ENCODE measurements around the gene KDM2B.

KDM2B gene

GRCh38 chr12:121461048-121461447 lies 119.8 kb downstream of the KDM2B start:
- DNase-seq (ENCODE audit: low read depth, low spot score): no peak

- no peak for DNase-seq (ENCODE audit: low read depth, low spot score)
These were observed 124.3 kb downstream of the KDM2B start for GRCh38 chr12:121456551-121456950.

- DNase-seq (ENCODE audit: low read depth, low spot score): no peak
These were observed 124.9 kb downstream of the KDM2B start for GRCh38 chr12:121455766-121456420.

- DNase-seq (ENCODE audit: low read depth, low spot score): no peak
These were observed 125.9 kb downstream of the KDM2B start for GRCh38 chr12:121454921-121455320.

- no peak for DNase-seq (ENCODE audit: low read depth, low spot score)
These were observed 127.2 kb downstream of the KDM2B start for GRCh38 chr12:121453629-121454028.

- DNase-seq (ENCODE audit: low read depth, low spot score): no peak
These were observed 127.8 kb downstream of the KDM2B start for GRCh38 chr12:121452985-121453360.

- DNase-seq (ENCODE audit: low read depth, low spot score): no peak
These were observed 128.4 kb downstream of the KDM2B start for GRCh38 chr12:121452340-121452984.

GRCh38 chr12:121451961-121452339 lies 128.9 kb downstream of the KDM2B start:
- no peak for DNase-seq (ENCODE audit: low read depth, low spot score)

GRCh38 chr12:121448771-121449315 lies 132.0 kb downstream of the KDM2B start:
- DNase-seq (ENCODE audit: low read depth, low spot score): no peak

- DNase-seq (ENCODE audit: low read depth, low spot score): no peak
These were observed 134.1 kb downstream of the KDM2B start for GRCh38 chr12:121446750-121447149.

- DNase-seq (ENCODE audit: low read depth, low spot score): no peak
These were observed 136.0 kb downstream of the KDM2B start for GRCh38 chr12:121444842-121445202.

GRCh38 chr12:121443911-121444841 lies 136.6 kb downstream of the KDM2B start:
- no peak for DNase-seq (ENCODE audit: low read depth, low spot score)

GRCh38 chr12:121443193-121443870 lies 137.5 kb downstream of the KDM2B start:
- no peak for DNase-seq (ENCODE audit: low read depth, low spot score)

- no peak for DNase-seq (ENCODE audit: low read depth, low spot score)
These were observed 138.5 kb downstream of the KDM2B start for GRCh38 chr12:121442028-121442948.

GRCh38 chr12:121441555-121441954 lies 139.3 kb downstream of the KDM2B start:
- no peak for DNase-seq (ENCODE audit: low read depth, low spot score)

GRCh38 chr12:121440768-121441167 lies 140.1 kb downstream of the KDM2B start:
- DNase-seq (ENCODE audit: low read depth, low spot score): no peak

GRCh38 chr12:121439715-121440114 lies 141.1 kb downstream of the KDM2B start:
- DNase-seq (ENCODE audit: low read depth, low spot score): no peak

GRCh38 chr12:121438905-121439304 lies 141.9 kb downstream of the KDM2B start:
- DNase-seq (ENCODE audit: low read depth, low spot score): no peak

- no peak for DNase-seq (ENCODE audit: low read depth, low spot score)
These were observed 144.1 kb downstream of the KDM2B start for GRCh38 chr12:121436706-121437105.

- DNase-seq (ENCODE audit: low read depth, low spot score): no peak
These were observed 147.9 kb downstream of the KDM2B start for GRCh38 chr12:121432740-121433480.
